Fibroblast of mammary gland (primary cell): ENCODE results near the gene TPGS2.

Experiments
- DNase-seq: peaks from one replicate; pipeline ENCODE4 v3.0.0-alpha.2; 2010; ENCODE audit warnings: low read depth
- H3K4me3 ChIP-seq: 2 replicates; pipeline ENCODE4 v1.5.1; 2011; ENCODE audit warnings: low read depth, mild to moderate bottlenecking, low read length, moderate library complexity; ENCODE audit not compliant: control insufficient read depth
- TF ChIP-seq, protein P1 (sequence below): conservative IDR thresholded peaks from 2 replicates; pipeline ENCODE4 v1.5.1; 2011; ENCODE audit warnings: low read depth, low read length, inconsistent platforms; ENCODE audit not compliant: control insufficient read depth, insufficient read depth

The TPGS2 gene

GRCh38 chr18:36760598-36760997 is 68.2 kb downstream of the TPGS2 start:
- TF ChIP-seq, protein P1, sequence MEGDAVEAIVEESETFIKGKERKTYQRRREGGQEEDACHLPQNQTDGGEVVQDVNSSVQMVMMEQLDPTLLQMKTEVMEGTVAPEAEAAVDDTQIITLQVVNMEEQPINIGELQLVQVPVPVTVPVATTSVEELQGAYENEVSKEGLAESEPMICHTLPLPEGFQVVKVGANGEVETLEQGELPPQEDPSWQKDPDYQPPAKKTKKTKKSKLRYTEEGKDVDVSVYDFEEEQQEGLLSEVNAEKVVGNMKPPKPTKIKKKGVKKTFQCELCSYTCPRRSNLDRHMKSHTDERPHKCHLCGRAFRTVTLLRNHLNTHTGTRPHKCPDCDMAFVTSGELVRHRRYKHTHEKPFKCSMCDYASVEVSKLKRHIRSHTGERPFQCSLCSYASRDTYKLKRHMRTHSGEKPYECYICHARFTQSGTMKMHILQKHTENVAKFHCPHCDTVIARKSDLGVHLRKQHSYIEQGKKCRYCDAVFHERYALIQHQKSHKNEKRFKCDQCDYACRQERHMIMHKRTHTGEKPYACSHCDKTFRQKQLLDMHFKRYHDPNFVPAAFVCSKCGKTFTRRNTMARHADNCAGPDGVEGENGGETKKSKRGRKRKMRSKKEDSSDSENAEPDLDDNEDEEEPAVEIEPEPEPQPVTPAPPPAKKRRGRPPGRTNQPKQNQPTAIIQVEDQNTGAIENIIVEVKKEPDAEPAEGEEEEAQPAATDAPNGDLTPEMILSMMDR: no peak
- DNase-seq: no peak
- H3K4me3 ChIP-seq: no peak overlapping the region

GRCh38 chr18:36759167-36759776 is 69.5 kb downstream of the TPGS2 start:
- no peak overlapping the region for H3K4me3 ChIP-seq
- DNase-seq: no peak
- TF ChIP-seq, protein P1: no peak

DNA sequence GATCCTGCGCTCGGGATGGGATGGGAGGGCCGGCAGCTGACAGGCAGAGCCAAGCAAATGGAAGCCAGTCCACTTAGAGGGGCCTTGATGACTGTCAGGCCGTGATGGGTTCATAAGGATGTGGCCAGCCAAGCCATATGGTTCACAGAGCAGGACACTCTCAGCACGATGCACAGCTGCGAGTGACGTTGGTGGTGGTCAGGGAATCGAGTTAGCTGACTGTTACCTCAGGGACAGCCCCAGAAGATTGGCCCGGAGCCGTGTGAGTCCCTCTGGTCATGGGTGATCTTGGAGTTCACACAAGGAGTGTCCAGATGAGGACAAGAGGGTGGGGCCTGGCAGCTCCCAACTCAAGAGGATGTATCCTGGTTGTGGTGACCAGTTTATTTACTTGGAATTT is 70.2 kb downstream of the TPGS2 start:
- H3K4me3 ChIP-seq: no peak overlapping the region
- TF ChIP-seq, protein P1: no peak
- no peak for DNase-seq

GRCh38 chr18:36757991-36758390 is 70.8 kb downstream of the TPGS2 start:
- TF ChIP-seq, protein P1: no peak
- no peak overlapping the region for H3K4me3 ChIP-seq
- peak; percentile 14 for DNase-seq

DNA sequence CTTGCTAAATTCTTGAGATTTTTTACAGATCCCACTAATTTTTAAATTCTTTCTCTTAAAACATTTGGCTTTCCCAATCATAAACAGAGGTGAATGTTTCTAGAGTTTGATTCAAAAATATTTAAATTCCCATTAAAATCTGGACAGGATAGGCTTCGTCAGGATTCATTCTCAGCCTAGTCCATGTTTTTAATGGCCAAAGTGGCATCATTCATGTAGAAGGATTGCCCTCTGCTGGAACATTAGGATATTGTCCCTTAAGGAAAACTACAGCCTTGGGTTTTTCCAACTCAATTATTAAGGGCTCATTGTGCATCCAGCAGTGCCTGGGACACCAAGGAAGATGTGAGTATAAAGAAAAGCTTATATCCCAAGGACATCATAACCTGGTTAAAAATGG is 71.7 kb downstream of the TPGS2 start:
- TF ChIP-seq, protein P1: peak; percentile 74
- peak; percentile 75 for DNase-seq

DNA sequence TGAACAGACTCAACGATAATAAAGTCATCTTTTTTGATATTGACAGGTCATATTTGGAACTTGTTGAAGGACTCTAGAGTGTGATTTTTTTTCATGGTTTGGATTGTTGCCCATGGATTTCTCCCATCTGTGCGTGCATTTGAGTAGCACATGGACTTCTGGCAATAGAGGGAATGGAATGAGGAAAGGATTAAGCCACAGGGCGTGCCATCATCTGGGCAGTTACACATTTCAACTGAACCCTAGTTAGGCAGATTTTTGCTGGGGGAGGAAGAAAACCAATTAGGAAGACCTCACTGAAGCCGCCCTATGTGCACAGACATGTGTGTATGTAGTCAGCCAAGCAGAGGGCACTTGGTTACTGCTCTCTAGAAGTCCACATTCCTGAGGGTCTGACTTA is 72.6 kb downstream of the TPGS2 start:
- no peak overlapping the region for H3K4me3 ChIP-seq
- TF ChIP-seq, protein P1: no peak
- peak; percentile 55 for DNase-seq

More for the DNA sequence above, 71.7 kb downstream of the TPGS2 start:
- no peak overlapping the region for H3K4me3 ChIP-seq
